Right ventricle myocardium superior (tissue), 1 donor: ENCODE data around the gene SEMA5A. TPM values are rescaled to one million over a fixed set of nuclear protein-coding genes. Genes with fewer than 3 reads are reported as not detected.

Experiments used
- ATAC-seq: fragments of 200-7000 bp; cut with Tn5 transposase; one replicate; pipeline ENCODE4 v1.9.1; 2020; ENCODE audit warnings: mild to moderate bottlenecking; ENCODE audit not compliant: poor library complexity
- DNase-seq: peaks from one replicate; pipeline ENCODE4 v3.0.0-alpha.2; 2020
- intact Hi-C: fragments of 100-400 bp; cut with DNase I; formaldehyde crosslinking; loops from one replicate; pipeline ENCODE4 v1.11.2; 2022
- total RNA-seq: library from RNA; stranded (reverse); fragmentation: NEBNext Ultra II Directional; extraction: Animal tissue kit (Norgen Biotek cat#: 25700); gene quantifications from one replicate; pipeline ENCODE4 v1.2.1, GENCODE V29; 2021
- donor health status: DM: no; HTN: yes; CAD: no; lungs with severe emphysema.

The SEMA5A gene
- total RNA-seq, 1 donor from 2014 or later, result 27.1 TPM

GRCh38 chr5:9103290-9103689 lies 442.6 kb downstream of the SEMA5A start:
- DNase-seq, result no peak
- intact Hi-C loops, result no loop called here
- no peak for ATAC-seq

- no peak for DNase-seq
- no peak for ATAC-seq
- intact Hi-C loops, result no loop called here
These were observed 446.2 kb downstream of the SEMA5A start for GRCh38 chr5:9099689-9100088.

GRCh38 chr5:9098990-9099389 lies 446.9 kb downstream of the SEMA5A start:
- DNase-seq (no peak), ATAC-seq (no peak)
- intact Hi-C loops, result no loop called here

- DNase-seq, result no peak
- no peak for ATAC-seq
- intact Hi-C loops, result no loop called here
These were observed 451.3 kb downstream of the SEMA5A start for GRCh38 chr5:9094582-9094981.

GRCh38 chr5:9091896-9092662 lies 453.8 kb downstream of the SEMA5A start:
- intact Hi-C loops, result no loop called here
- ATAC-seq (no peak), DNase-seq (no peak)

GRCh38 chr5:9090381-9091026 lies 455.4 kb downstream of the SEMA5A start:
- intact Hi-C loops, result no loop called here
- DNase-seq (no peak), ATAC-seq (no peak)

GRCh38 chr5:9089893-9090292 lies 456.0 kb downstream of the SEMA5A start:
- ATAC-seq (no peak), DNase-seq (no peak)
- intact Hi-C loops, result no loop called here

- no peak for DNase-seq
- ATAC-seq, result no peak
- intact Hi-C loops, result no loop called here
These were observed 462.9 kb downstream of the SEMA5A start for GRCh38 chr5:9082996-9083395.

GRCh38 chr5:9072701-9073100 lies 473.2 kb downstream of the SEMA5A start:
- ATAC-seq (no peak), DNase-seq (no peak)
- intact Hi-C loops, result no loop called here

- ATAC-seq, result no peak
- intact Hi-C loops, result no loop called here
- no peak for DNase-seq
These were observed 474.4 kb downstream of the SEMA5A start for GRCh38 chr5:9071524-9071923.

GRCh38 chr5:9071074-9071473 lies 474.8 kb downstream of the SEMA5A start:
- intact Hi-C loops, result no loop called here
- no peak for ATAC-seq
- DNase-seq, result no peak

- ATAC-seq (no peak), DNase-seq (no peak)
- intact Hi-C loops, result no loop called here
These were observed 476.2 kb downstream of the SEMA5A start for GRCh38 chr5:9069650-9070049.

GRCh38 chr5:9067154-9067553 lies 478.7 kb downstream of the SEMA5A start:
- no peak for DNase-seq
- intact Hi-C loops, result no loop called here
- no peak for ATAC-seq

GRCh38 chr5:9066349-9066748 lies 479.5 kb downstream of the SEMA5A start:
- intact Hi-C loops, result no loop called here
- no peak for DNase-seq
- no peak for ATAC-seq

- DNase-seq (no peak), ATAC-seq (no peak)
- intact Hi-C loops, result no loop called here
These were observed 482.1 kb downstream of the SEMA5A start for GRCh38 chr5:9063615-9064245.

- no peak for ATAC-seq
- intact Hi-C loops, result no loop called here
- DNase-seq, result no peak
These were observed 483.0 kb downstream of the SEMA5A start for GRCh38 chr5:9062873-9063272.

GRCh38 chr5:9059920-9060691 lies 485.8 kb downstream of the SEMA5A start:
- intact Hi-C loops, result no loop called here
- ATAC-seq (peak; percentile 72), DNase-seq (no peak)

- ATAC-seq (no peak), DNase-seq (no peak)
- intact Hi-C loops, result no loop called here
These were observed 487.2 kb downstream of the SEMA5A start for GRCh38 chr5:9058666-9059065.

GRCh38 chr5:9058161-9058560 lies 487.7 kb downstream of the SEMA5A start:
- ATAC-seq, result no peak
- intact Hi-C loops, result no loop called here
- DNase-seq, result no peak
